AG09309 (cell line): ENCODE data around the gene KYAT1.
"Not testable (repeated sequence)": the region's sequence is repeated elsewhere in the genome, so short reads cannot be mapped to it uniquely, and the experiment has no call there.

Experiments
- DNase-seq: peaks from one replicate; pipeline ENCODE4 v3.0.0-alpha.2; 2010; ENCODE audit warnings: low read depth
- H3K4me3 ChIP-seq: 2 replicates; pipeline ENCODE4 v1.5.1; 2011; ENCODE audit warnings: mild to moderate bottlenecking, low read depth, low read length, moderate library complexity; ENCODE audit not compliant: control insufficient read depth
- CTCF ChIP-seq: IDR thresholded peaks from 2 replicates; pipeline ENCODE4 v1.5.1; 2011; ENCODE audit warnings: mild to moderate bottlenecking, low read depth, low read length, inconsistent platforms; ENCODE audit not compliant: insufficient read depth, control insufficient read depth; ENCODE audit errors: missing control alignments

KYAT1 gene

GRCh38 chr9:128870128-128870940 lies 11.4 kb downstream of the KYAT1 start:
- no peak overlapping the region for H3K4me3 ChIP-seq
- TF ChIP-seq CTCF: no peak
- no peak for DNase-seq

- peak; percentile 96 for TF ChIP-seq CTCF
- no peak overlapping the region for H3K4me3 ChIP-seq
- DNase-seq: no peak
These were observed 18.1 kb downstream of the KYAT1 start for GRCh38 chr9:128863647-128864046.

DNA sequence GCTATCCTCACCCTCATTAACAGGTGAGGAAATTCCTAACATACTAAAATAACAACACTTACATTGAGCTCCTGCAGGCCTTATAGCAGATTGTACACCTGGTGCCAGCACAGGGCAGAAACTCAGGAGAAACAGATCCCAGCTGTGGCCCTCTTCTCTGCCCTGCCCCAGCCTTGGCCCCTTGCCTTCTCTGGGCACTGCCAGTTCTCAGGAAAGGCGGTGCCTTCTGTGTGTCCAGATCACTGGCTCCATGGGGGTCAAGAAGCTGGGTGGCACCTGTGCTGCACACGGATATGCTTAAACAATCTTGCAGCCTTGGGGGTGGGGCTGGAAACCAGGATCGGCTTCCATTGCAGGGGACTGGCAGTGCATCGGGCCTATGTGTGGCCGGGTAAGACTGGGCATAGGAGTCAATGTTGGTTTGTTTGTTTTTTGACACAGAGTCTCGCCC lies 19.3 kb downstream of the KYAT1 start:
- no peak for TF ChIP-seq CTCF
- no peak overlapping the region for H3K4me3 ChIP-seq
- no peak for DNase-seq

- TF ChIP-seq CTCF: no peak
- no peak overlapping the region for H3K4me3 ChIP-seq
- no peak for DNase-seq
These were observed 20.2 kb downstream of the KYAT1 start for GRCh38 chr9:128861501-128861900.

DNA sequence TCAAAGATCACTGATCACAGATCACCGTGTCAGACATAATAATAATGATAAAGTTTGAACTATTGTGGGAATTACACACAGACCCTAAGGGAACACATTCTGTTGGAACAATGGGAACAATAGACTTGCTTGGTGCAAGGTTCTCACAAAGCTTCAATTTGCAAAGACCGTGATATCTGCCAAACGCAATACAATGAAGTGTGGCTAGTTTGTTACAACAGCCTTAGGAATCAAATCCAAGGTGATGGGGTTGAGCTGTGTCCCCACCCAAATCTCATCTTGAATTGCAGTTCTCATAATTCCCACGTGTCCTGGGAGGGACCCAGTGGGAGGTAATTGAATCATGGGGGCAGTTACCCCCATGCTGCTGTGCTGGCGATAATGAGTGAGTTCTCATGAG lies 20.8 kb downstream of the KYAT1 start:
- TF ChIP-seq CTCF: no peak
- no peak overlapping the region for H3K4me3 ChIP-seq
- no peak for DNase-seq

DNA sequence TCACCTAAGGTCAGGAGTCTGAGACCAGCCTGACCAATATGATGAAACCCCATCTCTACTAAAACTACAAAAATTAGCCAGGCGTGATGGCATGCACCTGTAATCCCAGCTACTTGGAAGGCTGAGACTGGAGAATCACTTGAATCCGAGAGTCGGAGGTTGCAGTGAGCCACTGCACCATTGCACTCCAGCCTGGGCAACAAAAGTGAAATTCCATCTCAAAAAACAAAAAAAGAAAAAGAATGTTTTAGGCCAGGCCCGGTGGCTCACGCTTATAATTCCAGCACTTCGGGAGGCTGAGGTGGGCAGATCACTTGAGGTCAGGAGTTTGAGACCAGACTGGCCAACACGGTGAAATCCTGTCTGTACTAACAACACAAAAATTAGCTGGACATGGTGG lies 23.3 kb downstream of the KYAT1 start:
- H3K4me3 ChIP-seq, DNase-seq: not testable (repeated sequence)

GRCh38 chr9:128854454-128854853 lies 27.3 kb downstream of the KYAT1 start:
- not testable (repeated sequence) for H3K4me3 ChIP-seq, DNase-seq

DNA sequence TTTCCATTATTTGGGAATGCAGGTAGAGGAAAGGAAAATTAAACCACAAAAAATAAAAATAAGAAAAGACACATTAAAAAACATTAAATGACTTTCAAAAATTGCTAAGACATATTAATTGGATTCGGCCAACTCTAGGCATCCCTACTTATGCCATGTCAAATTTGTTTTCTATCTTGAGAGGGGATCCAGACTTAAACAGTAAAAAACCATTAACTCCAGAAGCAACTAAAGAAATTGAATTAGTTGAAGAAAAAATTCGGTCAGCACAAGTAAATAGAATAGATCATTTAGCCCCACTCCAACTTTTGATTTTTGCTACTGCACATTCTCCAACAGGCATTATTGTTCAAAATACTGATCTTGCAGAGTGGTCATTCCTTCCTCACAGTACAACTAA lies 29.1 kb downstream of the KYAT1 start:
- H3K4me3 ChIP-seq: not testable (repeated sequence)

More for the DNA sequence above, 29.1 kb downstream of the KYAT1 start:
- DNase-seq: not testable (repeated sequence)
